Astrocyte (in vitro differentiated cells and primary cell): Measurements from ENCODE around the gene IMPDH2.

Experiments used
- EZH2 ChIP-seq: IDR thresholded peaks from 2 replicates; pipeline ENCODE4 v1.6.1; 2012; ENCODE audit warnings: mild to moderate bottlenecking, low read length, inconsistent platforms; ENCODE audit not compliant: insufficient read depth
- TF ChIP-seq, protein P1 (sequence below): IDR thresholded peaks from 2 replicates; pipeline ENCODE4 v1.5.1; 2011; ENCODE audit warnings: low read depth, mild to moderate bottlenecking, inconsistent platforms, low read length, moderate library complexity; ENCODE audit not compliant: insufficient read depth

DNA sequence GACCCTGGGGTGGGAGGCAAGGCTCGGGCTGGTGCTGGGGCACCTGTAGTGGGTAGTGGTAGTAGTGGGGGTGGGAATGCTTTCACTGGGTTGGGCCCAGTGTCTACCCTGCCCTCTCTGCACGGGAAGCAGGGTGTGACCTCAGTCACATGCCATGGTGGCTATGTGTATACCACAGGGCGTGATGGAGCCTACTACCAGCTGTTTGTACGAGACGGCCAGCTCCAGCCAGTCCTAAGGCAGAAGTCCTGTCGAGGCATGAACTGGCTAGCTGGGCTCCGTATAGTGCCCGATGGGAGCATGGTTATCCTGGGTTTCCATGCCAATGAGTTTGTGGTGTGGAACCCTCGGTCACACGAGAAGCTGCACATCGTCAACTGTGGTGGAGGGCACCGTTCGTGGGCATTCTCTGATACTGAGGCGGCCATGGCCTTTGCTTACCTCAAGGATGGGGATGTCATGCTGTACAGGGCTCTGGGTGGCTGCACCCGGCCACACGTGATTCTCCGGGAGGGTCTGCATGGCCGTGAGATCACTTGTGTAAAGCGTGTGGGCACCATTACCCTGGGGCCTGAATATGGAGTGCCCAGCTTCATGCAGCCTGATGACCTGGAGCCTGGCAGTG lies 16.0 kb downstream of the IMPDH2 start:
- no peak for TF ChIP-seq EZH2
- TF ChIP-seq, protein P1, sequence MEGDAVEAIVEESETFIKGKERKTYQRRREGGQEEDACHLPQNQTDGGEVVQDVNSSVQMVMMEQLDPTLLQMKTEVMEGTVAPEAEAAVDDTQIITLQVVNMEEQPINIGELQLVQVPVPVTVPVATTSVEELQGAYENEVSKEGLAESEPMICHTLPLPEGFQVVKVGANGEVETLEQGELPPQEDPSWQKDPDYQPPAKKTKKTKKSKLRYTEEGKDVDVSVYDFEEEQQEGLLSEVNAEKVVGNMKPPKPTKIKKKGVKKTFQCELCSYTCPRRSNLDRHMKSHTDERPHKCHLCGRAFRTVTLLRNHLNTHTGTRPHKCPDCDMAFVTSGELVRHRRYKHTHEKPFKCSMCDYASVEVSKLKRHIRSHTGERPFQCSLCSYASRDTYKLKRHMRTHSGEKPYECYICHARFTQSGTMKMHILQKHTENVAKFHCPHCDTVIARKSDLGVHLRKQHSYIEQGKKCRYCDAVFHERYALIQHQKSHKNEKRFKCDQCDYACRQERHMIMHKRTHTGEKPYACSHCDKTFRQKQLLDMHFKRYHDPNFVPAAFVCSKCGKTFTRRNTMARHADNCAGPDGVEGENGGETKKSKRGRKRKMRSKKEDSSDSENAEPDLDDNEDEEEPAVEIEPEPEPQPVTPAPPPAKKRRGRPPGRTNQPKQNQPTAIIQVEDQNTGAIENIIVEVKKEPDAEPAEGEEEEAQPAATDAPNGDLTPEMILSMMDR: no peak
